ENCODE results near the gene DLGAP1. TPM values are rescaled to one million over a fixed set of nuclear protein-coding genes. Genes with fewer than 3 reads are reported as not detected.

DLGAP1 gene
- total RNA-seq, 1 experiment from 2014 or later, result 0.07 TPM

DNA sequence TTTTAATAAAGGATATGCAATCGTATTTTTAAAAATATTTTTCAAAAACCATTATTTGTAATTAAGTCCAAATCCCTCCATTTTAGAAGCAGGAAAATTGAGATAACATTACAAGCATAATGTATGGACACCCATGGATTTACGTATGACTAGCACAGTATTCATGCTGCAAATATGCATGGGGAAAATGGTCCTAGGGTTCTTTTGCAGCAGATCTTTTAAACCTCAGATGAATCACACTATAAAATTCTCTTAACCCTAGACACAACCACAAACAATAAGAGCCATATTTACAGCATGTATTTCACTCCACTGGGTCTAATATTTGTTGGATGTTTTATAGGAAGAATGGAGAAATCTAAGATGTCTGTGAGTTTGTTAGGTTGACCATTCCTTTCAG, 551.8 kb downstream of the DLGAP1 start:
- no peak for DNase-seq

DNA sequence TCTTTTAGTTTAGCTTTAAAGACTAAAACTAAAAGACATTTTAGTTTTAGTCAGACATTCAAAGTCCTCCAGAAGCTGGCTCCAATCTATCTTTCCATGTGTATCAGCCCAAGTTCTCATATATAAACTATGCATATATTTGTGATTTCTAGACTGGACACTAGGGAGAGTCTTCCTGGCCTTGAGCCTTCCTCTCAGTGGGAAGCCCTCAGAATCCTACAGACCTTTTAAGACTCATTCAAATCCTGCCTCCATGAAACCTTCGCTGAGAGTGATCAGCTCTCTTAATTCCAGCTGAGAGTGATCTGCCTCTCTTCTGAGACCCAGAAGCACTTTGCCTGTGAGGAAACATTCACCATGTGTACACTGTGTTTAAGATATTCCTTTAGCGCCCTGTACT, 552.4 kb downstream of the DLGAP1 start:
- no peak overlapping the region for H3K4me3 ChIP-seq (ENCODE audit: low read depth, low read length)
- H3K27me3 ChIP-seq (replicated peaks; ENCODE audit: control insufficient read depth, insufficient read depth, low read length), result no peaks in the 10 kb centered on the region
- ChIA-PET CTCF (no interaction called here), POLR2A (no interaction called here)
- Mint-ChIP-seq H3K27ac (ENCODE audit: unreplicated experiment) (no peak overlapping the region), H3K9me3 (ENCODE audit: unreplicated experiment) (no peaks in the 10 kb centered on the region), H3K36me3 (ENCODE audit: insufficient read depth, unreplicated experiment) (no peaks in the 10 kb centered on the region), H3K27me3 (ENCODE audit: insufficient read depth, unreplicated experiment) (peaks cover 3% of the 10 kb centered on the region), H3K4me1 (ENCODE audit: low read depth, unreplicated experiment) (peaks cover 20% of the 10 kb centered on the region), H3K4me3 (ENCODE audit: unreplicated experiment) (no peak overlapping the region)
- peaks cover 24% of the 10 kb centered on the region for H3K4me1 ChIP-seq
- no peak for DNase-seq
- no peaks in the 10 kb centered on the region for H3K36me3 ChIP-seq (ENCODE audit: control insufficient read depth, insufficient read depth, low read length)
- TF ChIP-seq, protein P1, sequence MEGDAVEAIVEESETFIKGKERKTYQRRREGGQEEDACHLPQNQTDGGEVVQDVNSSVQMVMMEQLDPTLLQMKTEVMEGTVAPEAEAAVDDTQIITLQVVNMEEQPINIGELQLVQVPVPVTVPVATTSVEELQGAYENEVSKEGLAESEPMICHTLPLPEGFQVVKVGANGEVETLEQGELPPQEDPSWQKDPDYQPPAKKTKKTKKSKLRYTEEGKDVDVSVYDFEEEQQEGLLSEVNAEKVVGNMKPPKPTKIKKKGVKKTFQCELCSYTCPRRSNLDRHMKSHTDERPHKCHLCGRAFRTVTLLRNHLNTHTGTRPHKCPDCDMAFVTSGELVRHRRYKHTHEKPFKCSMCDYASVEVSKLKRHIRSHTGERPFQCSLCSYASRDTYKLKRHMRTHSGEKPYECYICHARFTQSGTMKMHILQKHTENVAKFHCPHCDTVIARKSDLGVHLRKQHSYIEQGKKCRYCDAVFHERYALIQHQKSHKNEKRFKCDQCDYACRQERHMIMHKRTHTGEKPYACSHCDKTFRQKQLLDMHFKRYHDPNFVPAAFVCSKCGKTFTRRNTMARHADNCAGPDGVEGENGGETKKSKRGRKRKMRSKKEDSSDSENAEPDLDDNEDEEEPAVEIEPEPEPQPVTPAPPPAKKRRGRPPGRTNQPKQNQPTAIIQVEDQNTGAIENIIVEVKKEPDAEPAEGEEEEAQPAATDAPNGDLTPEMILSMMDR (IDR thresholded peaks at IDR 0.05; ENCODE audit: insufficient read depth in 1 of 2, low read depth in 1 of 2, low read length in 1 of 2, severe bottlenecking in 1 of 2, unreplicated experiment in 1 of 2), result no peak
- intact Hi-C loops (cut with micrococcal nuclease; ENCODE audit: unreplicated experiment), result no loop called here
- no peaks in the 10 kb centered on the region for H3K9me3 ChIP-seq
- BruUV-seq (replicated peaks), result no TSS peak

More for the DNA sequence above, 551.8 kb downstream of the DLGAP1 start:
- peaks cover 28% of the 10 kb centered on the region for H3K4me1 ChIP-seq
- intact Hi-C loops (cut with micrococcal nuclease; ENCODE audit: unreplicated experiment), result no loop called here
- Mint-ChIP-seq H3K4me3 (ENCODE audit: unreplicated experiment) (no peak overlapping the region), H3K4me1 (ENCODE audit: low read depth, unreplicated experiment) (peaks cover 21% of the 10 kb centered on the region), H3K9me3 (ENCODE audit: unreplicated experiment) (no peaks in the 10 kb centered on the region), H3K27ac (ENCODE audit: unreplicated experiment) (no peak overlapping the region), H3K36me3 (ENCODE audit: insufficient read depth, unreplicated experiment) (no peaks in the 10 kb centered on the region), H3K27me3 (ENCODE audit: insufficient read depth, unreplicated experiment) (peaks cover 3% of the 10 kb centered on the region)
- BruUV-seq (replicated peaks), result no TSS peak
- no peak overlapping the region for H3K4me3 ChIP-seq (ENCODE audit: low read depth, low read length)
- H3K36me3 ChIP-seq (ENCODE audit: control insufficient read depth, insufficient read depth, low read length), result no peaks in the 10 kb centered on the region
- POLR2A ChIA-PET, result no interaction called here
- H3K9me3 ChIP-seq, result no peaks in the 10 kb centered on the region
- TF ChIP-seq, protein P1 (IDR thresholded peaks at IDR 0.05; ENCODE audit: insufficient read depth in 1 of 2, low read depth in 1 of 2, low read length in 1 of 2, severe bottlenecking in 1 of 2, unreplicated experiment in 1 of 2), result no peak
- H3K27me3 ChIP-seq (replicated peaks; ENCODE audit: control insufficient read depth, insufficient read depth, low read length), result no peaks in the 10 kb centered on the region
- CTCF ChIA-PET, result no interaction called here

DNA sequence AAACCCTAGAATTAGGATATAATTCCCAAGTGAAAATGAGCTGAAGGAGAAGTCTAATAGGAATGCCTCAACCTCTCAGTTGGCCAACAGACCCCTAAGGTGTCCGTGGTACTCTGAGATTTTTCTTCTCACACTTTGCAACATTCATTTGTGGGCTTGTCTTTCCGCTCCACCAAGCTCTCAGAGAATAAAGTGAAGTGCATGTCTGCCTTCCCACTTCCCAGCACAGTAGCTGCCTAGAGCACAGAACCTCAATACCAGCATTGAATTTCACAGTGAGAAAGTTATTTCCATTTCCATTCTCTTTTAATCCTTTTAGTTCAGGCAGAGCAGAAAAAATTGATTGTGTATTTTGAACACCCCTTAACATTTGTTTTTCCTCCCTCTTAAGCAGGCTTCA, 553.3 kb downstream of the DLGAP1 start:
- H3K9me3 ChIP-seq, result no peaks in the 10 kb centered on the region
- peaks cover 16% of the 10 kb centered on the region for H3K4me1 ChIP-seq
- no peak overlapping the region for H3K4me3 ChIP-seq (ENCODE audit: low read depth, low read length)
- BruUV-seq (replicated peaks), result no TSS peak
- no peaks in the 10 kb centered on the region for H3K9me3 Mint-ChIP-seq (ENCODE audit: unreplicated experiment)
- CTCF ChIA-PET, result no interaction called here
- H3K27me3 ChIP-seq (replicated peaks; ENCODE audit: control insufficient read depth, insufficient read depth, low read length), result no peaks in the 10 kb centered on the region
- H3K27ac Mint-ChIP-seq (ENCODE audit: unreplicated experiment), result no peak overlapping the region
- peaks cover 3% of the 10 kb centered on the region for H3K27me3 Mint-ChIP-seq (ENCODE audit: insufficient read depth, unreplicated experiment)
- H3K4me1 Mint-ChIP-seq (ENCODE audit: low read depth, unreplicated experiment), result peaks cover 13% of the 10 kb centered on the region
- TF ChIP-seq, protein P1 (IDR thresholded peaks at IDR 0.05; ENCODE audit: insufficient read depth in 1 of 2, low read depth in 1 of 2, low read length in 1 of 2, severe bottlenecking in 1 of 2, unreplicated experiment in 1 of 2), result no peak
- intact Hi-C loops (cut with micrococcal nuclease; ENCODE audit: unreplicated experiment), result no loop called here
- no peaks in the 10 kb centered on the region for H3K36me3 ChIP-seq (ENCODE audit: control insufficient read depth, insufficient read depth, low read length)
- POLR2A ChIA-PET, result no interaction called here
- no peak overlapping the region for H3K4me3 Mint-ChIP-seq (ENCODE audit: unreplicated experiment)
- H3K36me3 Mint-ChIP-seq (ENCODE audit: insufficient read depth, unreplicated experiment), result no peaks in the 10 kb centered on the region
- DNase-seq, result no peak

Measured in Caco-2 (cell line).